ENCODE measurements around the gene AP1M1.
A peak's percentile ranks its signal among the peaks of the same experiment; 100 is the strongest.

Gene AP1M1

DNA sequence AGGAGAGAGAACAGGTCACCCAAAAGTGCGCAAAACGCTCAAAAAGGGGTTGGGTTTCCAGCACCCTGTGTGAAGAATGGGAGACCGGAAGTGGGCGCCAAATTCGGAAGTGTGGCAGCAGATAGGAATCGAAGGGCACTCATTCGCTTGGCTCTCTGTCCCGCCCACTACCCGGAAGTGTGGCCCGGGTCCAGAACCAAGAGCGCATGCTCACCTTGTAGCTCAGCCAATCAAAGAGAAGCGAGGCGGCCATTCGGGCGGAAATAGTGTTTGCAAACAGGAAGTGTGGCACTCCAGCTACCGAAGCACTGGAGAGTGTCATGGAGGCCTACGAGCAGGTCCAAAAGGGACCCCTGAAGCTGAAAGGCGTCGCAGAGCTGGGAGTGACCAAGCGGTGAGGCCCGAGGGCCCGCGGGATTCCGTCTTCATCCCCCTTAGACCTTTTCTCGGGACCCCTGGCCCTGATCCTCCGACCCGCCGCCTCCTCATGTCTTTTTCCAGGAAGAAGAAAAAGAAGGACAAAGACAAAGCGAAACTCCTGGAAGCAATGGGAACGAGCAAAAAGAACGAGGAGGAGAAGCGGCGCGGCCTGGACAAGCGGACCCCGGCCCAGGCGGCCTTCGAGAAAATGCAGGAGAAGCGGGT is 12.5 kb upstream of the AP1M1 start, which contains the start of gene FAM32A:
Gene FAM32A, plus strand, starts transcription at position 288 of the 645 bp plus-strand sequence. Its CDS starts 33 bp downstream, at position 321.
- DNase-seq (ENCODE audit: low spot score): peak; percentile 98

DNA sequence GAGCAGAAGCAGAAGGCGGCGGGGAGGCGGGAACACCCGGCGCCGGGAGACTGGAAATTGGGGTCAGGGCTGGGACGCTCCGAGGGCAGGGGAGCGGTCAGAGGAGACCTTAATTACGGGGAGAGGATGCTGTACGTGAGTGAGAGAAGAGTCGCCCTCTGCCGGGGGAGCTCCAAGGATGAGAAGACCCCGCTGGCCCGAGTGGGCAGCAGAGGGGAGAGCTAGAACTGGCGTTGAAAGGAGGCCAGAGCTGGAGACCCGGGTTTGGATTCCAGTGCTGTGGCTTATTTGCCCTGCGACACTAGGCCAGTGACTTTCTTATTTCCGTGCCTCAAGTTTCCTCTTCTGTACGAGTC is 12.0 kb upstream of the AP1M1 start:
- no peak for DNase-seq (ENCODE audit: low spot score)

DNA sequence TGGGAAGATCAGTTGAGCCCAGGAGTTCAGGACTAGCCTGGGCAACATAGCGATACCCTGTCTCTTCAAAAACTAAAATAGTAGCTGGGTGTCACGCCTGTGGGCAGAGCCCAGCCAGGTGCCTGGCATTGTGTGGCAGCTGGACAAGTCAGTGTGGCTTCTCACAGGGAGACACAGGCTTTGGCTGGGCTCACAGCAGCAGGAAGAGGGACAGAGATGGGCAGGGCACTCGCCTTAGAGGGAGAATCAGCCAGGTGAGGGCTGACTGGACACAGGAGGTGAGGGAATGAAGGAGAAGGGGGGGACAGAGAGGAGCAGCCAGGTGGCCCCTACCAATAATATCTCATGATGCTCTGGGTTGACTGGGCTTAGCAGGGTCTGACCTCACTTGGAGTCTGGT is 9.2 kb upstream of the AP1M1 start:
- no peak for DNase-seq (ENCODE audit: low spot score)

DNA sequence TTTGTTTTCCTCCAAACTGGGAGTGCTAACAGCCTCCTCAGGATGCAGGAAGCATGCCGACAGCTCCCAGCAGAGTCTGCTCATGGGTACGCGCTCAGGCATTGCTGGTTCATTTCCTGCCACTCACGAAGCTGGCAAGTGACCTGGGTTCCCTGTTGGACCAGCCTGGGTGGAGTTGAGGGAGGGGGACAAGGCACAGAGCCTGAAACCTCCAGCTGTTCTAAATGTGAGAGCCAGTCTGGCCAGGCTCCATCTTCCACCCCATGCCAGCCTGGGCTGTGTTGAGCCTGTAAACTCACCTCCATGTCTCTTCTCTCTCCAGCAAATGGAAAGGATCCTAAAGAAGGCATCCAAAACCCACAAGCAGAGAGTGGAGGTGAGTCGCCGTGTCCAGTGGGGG is 7.5 kb upstream of the AP1M1 start:
- no peak for DNase-seq (ENCODE audit: low spot score)

DNA sequence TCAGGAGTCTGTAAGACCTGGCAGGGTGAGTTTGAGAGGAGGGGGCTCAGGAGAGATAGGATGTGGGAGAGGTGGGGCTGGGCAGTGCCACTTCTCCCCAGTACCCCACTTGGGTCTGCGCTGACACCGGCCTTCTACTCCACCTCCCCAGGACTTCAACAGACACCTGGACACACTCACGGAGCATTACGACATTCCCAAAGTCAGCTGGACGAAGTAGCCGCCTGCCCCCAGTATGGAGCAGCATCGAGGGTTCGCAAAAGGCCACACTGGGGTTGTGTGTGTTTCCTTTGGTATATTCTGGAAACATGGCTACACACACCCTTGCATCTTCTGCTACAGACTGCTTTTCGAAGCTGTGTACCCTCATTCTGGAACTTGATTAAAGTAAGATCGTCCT is 7.0 kb upstream of the AP1M1 start:
- DNase-seq (ENCODE audit: low spot score): no peak

DNA sequence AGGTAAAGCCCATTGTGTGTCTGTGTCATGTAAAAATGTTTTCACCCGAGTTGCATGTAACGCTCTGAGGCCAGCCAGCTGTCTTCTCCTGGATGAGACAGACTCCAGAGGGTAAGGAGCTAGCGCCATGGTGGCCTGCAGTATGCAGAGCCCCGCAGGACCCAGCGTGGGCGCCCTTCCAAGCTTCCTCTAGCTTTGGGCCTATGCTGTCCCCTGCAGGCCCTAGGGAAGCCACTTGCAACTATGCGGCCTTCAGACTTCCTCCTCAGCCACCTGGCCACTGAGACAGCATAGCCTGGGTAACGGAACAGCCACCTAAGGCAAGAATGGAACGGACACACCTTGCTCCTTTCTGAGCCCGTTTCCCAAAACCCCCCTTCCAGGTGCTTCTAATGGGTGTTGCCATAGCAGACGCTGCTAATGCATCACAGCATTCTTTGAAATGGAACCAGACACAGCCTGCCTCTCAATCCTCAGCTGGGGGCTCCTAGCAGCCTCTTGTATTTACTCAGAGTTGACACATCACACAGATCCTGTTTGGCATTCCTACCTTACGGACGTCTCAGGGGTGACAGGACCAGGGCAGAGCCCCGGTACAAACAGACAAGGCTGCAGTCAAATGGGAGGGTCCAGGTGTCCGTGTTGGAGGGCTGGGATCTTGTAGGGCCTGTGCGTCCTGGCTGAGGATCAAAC is 6.3 kb upstream of the AP1M1 start:
- DNase-seq (ENCODE audit: low spot score): no peak

DNA sequence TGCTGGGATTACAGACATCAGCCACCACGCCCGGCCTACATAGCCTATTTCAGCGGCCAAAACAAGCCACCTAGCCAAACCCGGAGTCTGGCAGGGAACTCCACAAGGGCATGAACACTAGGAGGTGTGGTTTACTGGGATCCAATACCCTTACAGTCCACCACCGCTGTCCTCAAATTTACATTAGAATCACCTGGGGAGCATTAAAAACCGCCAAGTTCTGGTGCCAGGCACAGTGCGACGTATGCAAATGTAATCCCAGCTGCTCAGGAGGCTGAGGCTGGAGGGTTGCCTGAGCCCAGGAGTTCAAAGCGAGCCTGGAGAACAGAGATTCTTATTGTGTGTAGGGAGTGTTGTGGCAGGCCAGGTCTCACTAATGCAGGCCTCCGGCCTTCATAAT is 4.2 kb upstream of the AP1M1 start:
- DNase-seq (ENCODE audit: low spot score): no peak

DNA sequence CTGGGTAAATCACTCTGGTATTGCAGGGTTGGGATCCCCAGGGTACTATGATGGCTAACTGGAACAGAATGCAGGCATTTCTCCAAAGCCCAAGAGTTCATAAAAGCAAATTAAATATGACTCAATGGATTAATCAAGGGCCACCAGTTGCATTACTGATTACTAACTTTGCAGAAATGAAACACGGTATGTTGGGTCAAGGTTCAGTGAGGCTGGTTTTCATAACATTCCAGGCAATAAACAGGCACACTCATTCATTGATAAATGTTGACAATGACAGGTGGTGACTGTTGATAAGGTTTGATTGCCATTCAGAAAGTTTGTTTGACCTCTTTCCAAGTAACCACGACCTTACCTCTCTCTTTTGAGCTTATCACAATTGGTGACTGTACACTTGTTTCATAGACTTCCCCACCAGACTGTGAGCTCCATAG is 506 bp upstream of the AP1M1 start:
- DNase-seq (ENCODE audit: low spot score): no peak

DNA sequence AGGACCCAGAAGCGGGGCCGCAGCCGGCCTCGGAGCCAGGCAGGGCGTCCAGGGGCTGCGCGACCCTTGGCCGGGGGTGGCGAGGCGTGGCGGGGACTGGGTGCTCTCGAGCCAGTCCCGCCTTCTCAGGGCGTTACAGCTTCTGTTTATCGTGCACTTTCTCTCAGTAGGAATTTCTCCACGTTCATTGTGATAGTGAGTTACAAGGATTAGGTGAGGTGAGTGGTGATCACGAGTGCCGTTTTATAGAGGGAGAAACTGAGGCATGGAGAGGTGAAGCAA is 600 bp downstream of the AP1M1 start:
- DNase-seq (ENCODE audit: low spot score): no peak

DNA sequence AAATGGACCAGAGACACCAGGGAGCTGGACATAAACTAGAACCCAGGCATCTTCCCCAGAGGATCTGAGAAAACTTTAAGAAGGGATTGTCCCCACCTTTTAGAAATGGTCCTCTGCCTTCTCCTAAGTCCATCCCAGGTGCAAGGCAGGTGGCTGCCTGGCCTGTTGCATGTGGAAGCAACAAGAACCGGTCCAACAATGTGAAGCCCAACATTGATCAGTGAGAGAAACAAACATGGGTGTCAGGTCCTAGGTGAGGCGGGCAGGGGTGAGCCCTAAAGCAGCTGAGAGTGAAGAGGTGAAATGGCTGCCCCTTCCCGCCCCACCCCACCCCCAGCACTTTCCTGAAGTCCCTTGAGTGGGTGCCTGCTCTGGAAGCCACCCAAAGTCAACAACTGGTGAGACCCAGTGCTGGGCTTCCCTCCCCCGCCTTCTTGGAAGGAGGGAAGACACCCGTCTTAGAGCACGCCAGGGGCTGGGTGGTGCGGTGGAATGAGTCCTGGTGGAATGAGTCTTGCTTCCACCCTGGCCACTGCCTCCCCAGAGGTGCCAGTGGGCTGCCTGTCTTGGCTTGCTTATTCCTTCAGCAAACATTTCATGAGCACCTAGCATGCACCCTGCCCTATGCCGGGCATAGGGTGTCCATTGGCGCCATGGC is 1.7 kb downstream of the AP1M1 start:
- DNase-seq (ENCODE audit: low spot score): no peak

DNA sequence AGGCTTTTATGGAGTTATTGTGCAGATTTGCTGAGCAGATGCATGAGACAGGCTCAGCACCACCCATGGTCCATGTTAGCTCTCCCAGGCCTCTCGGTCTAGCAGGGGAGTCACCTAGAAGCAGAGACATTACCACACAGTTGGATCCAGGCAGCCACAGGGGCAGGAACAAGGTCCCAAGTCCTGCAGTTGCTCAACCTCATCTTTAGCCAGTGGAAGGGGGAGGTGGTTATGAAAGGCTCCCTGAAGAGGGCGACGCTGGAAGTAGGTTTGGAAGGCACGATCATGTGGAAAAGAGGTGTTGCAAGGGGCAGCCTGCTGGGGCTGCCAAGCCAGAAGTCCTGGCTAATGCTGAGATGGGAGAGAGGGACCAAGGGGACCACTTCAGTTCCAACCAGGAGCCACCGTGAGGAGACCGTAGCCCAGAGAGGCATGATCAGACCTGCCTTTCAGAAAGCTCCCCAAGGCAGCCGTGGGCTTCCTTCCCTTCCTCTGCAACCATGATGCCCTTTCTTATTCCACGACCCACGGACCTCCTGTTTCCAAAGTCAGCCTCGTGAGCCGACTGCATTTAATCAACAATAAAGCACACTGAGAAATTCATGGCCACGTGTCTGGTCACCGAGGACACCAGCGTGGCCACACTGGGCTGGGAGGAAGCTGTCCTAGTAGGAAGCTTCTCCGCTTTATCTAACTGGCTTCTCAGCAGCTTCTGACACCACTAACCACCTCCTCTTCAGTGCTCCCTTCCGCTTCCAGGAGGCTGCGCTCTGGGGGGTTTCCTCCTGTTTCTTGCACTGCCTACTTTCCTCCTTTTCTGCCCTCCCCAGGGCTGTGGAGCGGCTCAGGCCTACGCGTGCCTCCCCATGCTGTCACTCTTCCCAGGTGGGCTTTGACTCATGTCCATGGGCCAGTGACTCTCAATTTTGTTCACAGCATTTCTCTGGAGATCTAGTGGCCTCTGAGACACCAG is 2.6 kb downstream of the AP1M1 start:
- DNase-seq (ENCODE audit: low spot score): no peak

DNA sequence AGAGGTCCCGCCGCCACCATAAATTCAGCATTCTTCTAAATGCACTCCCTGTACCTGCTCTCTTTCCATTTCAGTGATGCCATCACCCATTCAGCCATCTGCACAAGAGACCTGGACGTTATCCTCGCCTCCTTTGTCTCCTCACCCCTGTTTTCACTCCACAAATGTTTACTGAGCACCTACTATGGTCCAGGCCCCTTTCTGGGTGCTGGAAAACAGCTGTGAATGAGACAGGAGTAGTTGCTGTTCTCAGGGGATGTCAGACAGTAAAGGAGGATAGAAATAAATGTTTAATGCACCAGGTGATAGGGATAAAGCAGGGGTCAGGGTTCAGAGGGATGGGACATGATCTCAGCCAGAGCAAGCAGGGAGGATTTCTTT is 3.3 kb downstream of the AP1M1 start:
- no peak for DNase-seq (ENCODE audit: low spot score)

DNA sequence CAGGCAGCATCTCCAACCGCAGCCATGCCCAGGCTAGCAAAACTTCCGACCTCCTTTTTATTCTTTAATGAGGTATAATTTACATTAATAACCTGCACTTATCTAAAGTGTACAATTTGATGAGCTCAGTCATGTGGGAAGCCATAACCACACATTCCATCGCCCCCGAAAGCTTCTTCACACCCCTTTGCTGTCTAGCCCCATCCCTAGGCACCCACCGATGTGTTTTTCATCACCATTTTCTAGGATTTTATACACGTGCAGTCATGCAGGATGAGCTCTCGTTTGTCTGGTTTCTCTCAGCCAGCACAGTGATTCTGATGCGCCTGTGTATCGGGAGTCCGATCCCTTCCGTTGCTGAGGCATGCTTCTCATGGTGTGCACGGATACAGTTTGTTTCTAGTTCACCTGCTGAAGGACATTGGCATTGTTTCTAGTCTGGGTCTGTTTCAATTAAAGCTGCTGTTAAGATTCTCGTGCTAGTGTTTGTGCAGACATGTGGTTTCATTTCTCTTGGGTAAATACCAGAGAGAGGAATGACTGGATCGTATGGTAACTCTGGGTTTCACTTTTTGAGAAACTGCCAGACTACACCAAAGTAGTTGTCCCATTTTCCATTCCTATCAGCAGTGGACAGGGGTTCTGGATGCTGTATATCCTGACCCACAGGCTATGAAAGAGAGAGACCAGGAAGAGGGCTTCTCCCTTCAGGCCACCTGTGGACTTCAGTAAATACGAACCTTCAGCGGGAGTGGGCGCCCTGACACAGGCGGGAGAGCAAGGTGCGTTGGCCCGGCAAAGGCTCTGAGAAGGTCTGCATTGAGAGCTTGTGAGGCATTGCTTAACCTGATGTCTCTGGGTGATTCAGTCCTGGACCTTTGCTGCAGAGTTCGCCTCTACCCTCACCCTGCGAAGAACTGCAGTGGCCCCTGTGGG is 4.9 kb downstream of the AP1M1 start:
- no peak for DNase-seq (ENCODE audit: low spot score)

DNA sequence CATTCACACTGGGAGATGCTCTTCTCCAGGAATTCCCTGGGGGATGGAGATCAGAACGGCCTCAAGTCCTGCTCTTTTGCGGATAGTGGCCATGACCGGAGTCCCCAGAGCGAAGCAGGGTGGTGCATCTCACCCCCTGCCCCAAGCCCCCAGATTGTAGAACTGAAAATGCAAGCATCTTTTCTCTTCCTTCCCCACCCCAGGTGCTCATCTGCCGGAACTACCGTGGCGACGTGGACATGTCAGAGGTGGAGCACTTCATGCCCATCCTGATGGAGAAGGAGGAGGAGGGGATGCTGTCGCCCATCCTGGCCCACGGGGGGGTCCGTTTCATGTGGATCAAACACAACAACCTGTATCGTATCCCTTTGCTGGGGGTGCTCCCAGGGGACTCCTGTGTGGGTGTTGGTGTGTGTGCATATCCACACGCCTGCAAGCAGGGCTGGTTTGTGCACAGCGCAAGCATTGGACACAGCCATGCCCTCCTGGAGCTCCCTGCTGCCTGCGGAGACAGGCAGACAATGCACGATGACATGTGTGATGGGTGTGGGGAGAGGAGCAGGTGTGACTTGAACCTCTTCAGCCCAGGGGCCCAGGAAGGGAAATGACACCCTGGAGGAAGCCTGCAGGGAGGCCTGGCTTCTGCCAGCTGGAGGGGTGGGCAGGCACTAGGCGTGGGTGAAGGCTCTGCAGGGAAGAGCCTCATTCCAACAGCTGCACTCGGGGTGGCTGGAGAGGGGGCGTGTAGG is 5.7 kb downstream of the AP1M1 start:
- DNase-seq (ENCODE audit: low spot score): no peak

DNA sequence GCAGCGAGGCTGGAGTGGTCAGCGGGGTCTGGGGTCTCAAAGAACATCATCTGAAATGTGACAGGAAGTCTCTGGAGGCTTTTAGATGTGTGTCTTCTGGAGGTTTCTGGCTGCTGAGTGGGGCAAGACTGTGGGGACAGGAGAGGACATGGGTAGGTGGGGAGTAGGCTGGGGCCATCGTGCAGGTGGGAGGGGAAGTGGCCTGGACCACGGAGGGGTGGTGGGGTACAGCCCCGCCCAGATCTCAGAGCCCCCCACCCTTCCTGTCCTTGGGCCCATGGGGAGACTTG is 6.2 kb downstream of the AP1M1 start:
- no peak for DNase-seq (ENCODE audit: low spot score)

DNA sequence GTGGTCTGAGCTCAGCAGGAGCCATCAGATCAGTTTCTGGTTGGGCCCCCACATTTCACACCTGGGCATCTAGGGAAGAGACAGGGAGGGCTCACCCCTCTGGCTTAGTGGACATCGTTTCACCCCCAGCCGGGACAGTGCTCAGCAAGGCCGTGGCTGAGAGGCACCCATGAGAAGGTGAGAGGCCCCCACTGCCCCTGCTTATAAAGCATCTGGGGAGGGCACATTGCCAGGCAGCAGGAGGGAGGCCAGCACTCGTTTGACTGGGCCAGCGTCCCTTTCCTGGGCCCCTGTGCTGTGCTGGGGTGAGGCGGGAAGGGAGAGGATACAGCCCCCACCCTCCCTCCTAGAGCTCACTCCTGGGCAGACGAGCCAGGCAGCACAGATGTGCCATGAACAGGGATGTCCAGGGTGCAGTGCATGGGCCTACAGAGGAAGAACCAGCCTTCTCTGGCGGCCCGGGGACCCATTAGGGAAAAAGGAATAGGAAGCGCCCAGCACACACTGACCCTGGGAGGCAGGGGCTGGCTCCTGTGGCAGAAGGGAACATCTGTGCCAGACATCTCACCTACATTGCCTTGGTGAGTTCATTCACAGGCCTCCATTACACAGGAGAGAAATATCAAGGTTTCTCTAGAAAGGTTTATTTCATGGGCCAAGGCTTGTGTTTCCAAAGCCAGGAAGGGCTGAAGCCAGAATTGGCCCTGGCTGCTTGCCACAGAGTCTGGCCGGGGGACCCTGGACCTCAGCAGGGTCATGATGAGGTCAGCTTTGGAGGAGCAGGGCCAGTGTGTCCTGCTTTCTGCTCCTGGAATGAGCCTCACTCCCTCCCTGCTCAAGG is 7.7 kb downstream of the AP1M1 start:
- no peak for DNase-seq (ENCODE audit: low spot score)

DNA sequence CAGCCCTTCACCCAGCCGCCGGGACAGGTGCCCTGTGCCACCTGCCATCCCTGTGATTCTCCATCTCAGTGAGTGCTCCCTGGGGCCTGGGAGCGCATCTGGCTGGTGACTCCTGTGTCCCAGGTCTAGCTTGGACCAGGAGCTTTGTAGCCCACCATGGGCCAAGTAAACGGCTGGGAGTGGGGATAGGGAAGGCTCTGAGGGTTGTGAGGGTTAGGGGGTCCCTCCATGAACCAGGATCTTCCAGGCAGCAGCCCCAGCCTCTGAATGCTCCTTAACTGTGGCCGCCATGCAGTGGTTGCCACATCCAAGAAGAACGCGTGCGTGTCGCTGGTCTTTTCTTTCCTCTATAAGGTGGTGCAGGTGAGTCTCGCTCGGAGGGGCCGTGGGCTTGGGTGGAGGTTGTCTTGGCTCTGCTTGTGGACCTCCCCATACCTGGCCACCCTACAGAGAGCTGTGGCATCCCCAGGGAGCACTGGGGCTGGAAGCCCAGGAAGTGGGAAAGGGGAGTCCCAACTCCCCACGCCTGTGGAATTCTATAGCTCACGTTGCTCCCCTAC is 8.4 kb downstream of the AP1M1 start:
- DNase-seq (ENCODE audit: low spot score): no peak

DNA sequence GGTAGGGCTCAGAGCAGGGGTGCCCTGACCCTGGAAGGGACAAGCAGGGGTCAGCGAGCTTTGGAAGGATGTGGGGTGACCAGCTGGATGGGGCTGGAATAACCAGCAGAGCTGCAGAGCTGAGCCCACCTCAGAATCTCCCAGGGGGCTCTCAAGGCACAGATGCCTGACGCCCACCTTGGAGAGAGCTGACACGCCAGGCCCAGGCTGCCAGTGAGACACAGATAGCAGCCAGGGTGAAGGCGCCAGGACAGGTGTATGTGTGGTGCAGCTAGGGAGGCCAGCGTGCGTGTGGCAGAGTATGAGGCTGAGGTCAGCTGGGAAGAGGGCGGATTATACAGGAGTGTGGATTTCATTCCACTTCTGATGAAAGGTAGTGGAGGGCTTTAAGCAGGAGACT is 8.9 kb downstream of the AP1M1 start:
- DNase-seq (ENCODE audit: low spot score): no peak

DNA sequence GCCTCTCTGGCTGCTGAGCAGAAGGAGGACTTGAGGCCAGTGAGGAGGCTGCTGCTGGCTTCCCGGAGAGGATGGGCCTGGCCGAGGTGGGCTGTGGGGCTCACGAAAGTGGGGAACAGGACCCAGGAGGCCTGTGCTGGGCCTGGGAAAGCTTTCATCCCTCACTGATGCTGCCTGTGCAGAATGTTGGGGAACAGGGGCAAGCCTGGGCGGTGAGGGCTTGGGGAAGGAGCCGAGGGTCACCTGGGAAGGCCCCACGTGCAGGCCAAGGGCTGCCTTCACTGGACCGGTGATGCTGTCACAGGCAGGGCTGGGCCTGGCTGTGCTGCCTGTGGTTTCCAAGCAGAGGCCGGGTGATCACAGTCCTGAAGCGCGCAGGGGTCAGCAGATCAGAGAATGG is 9.4 kb downstream of the AP1M1 start:
- DNase-seq (ENCODE audit: low spot score): no peak
